Neuronal stem cell (in vitro differentiated cells): ENCODE results near the gene THBS2.
A peak's percentile ranks its signal among the peaks of the same experiment; 100 is the strongest.

ENCODE experiments used
- DNase-seq: peaks from one replicate; pipeline ENCODE4 v3.0.0-alpha.2; 2013; ENCODE audit warnings: low spot score
- H2AFZ ChIP-seq: one replicate; pipeline ENCODE4 v1.6.1; 2013; ENCODE audit warnings: mild to moderate bottlenecking, low read length, inconsistent platforms
- H2AK5ac ChIP-seq: 2 replicates; pipeline ENCODE4 v1.6.1; 2013; ENCODE audit warnings: low read depth, mild to moderate bottlenecking, inconsistent platforms, low read length, moderate library complexity, mixed read lengths
- H2BK120ac ChIP-seq: 2 replicates; pipeline ENCODE4 v1.6.1; 2013; ENCODE audit warnings: low read depth, mild to moderate bottlenecking, inconsistent platforms, low read length, moderate library complexity, mixed read lengths
- H2BK12ac ChIP-seq: one replicate; pipeline ENCODE4 v1.6.1; 2013; ENCODE audit warnings: low read length, inconsistent platforms
- H2BK15ac ChIP-seq: 2 replicates; pipeline ENCODE4 v1.6.1; 2013; ENCODE audit warnings: mild to moderate bottlenecking, low read length, inconsistent platforms, mixed read lengths
- H2BK5ac ChIP-seq: one replicate; pipeline ENCODE4 v1.6.1; 2013; ENCODE audit warnings: inconsistent platforms, mild to moderate bottlenecking, low read length, moderate library complexity
- H3K14ac ChIP-seq: one replicate; pipeline ENCODE4 v1.6.1; 2013; ENCODE audit warnings: low read length, inconsistent platforms
- H3K18ac ChIP-seq: 2 replicates; pipeline ENCODE4 v1.6.1; 2013; ENCODE audit warnings: low read length, inconsistent platforms
- H3K23ac ChIP-seq: 2 replicates; pipeline ENCODE4 v1.6.1; 2013; ENCODE audit warnings: low read depth, mild to moderate bottlenecking, mixed read lengths, low read length, inconsistent platforms; ENCODE audit not compliant: poor library complexity
- H3K27ac ChIP-seq: replicated peaks from 3 replicates; pipeline ENCODE4 v1.5.1; 2013; ENCODE audit warnings: low read length, inconsistent platforms
- H3K27me3 ChIP-seq, 3 experiments: 2 replicates each; pipeline ENCODE4 v1.6.1; 2013; ENCODE audit warnings: low read length in 3 of 3, mild to moderate bottlenecking in 2 of 3, inconsistent platforms in 1 of 3, low read depth in 1 of 3, mixed read lengths in 1 of 3, moderate library complexity in 1 of 3; ENCODE audit not compliant: control insufficient read depth in 3 of 3, insufficient read depth in 3 of 3
- H3K36me3 ChIP-seq, 2 donors: replicated peaks in 1 of 2; 2 replicates each; pipeline ENCODE4 v1.6.1; 2013; ENCODE audit warnings: low read length in 2 of 2; ENCODE audit not compliant: control insufficient read depth in 2 of 2, insufficient read depth in 2 of 2
- H3K4ac ChIP-seq: 2 replicates; pipeline ENCODE4 v1.6.1; 2013; ENCODE audit warnings: inconsistent platforms, mild to moderate bottlenecking, low read length, moderate library complexity
- H3K4me1 ChIP-seq, 2 donors: 1 replicate in 1 of 2; 2 replicates in 1 of 2; pipeline ENCODE4 v1.6.1; 2013; ENCODE audit warnings: low read length in 2 of 2, low read depth in 1 of 2; ENCODE audit not compliant: control insufficient read depth in 2 of 2, insufficient read depth in 1 of 2
- H3K4me2 ChIP-seq: one replicate; pipeline ENCODE4 v1.6.1; 2013; ENCODE audit warnings: mild to moderate bottlenecking, low read length, inconsistent platforms; ENCODE audit not compliant: insufficient read depth, poor library complexity, severe bottlenecking
- H3K4me3 ChIP-seq, 2 donors: 2 replicates each; pipeline ENCODE4 v1.5.1; 2013; ENCODE audit warnings: low read length in 2 of 2, mild to moderate bottlenecking in 2 of 2, inconsistent platforms in 1 of 2, moderate library complexity in 1 of 2
- H3K79me1 ChIP-seq: one replicate; pipeline ENCODE4 v1.6.1; 2013; ENCODE audit warnings: low read depth, mild to moderate bottlenecking, inconsistent platforms, low read length, moderate library complexity
- H3K9ac ChIP-seq: one replicate; pipeline ENCODE4 v1.6.1; 2013; ENCODE audit warnings: mild to moderate bottlenecking, low read depth, low read length, inconsistent platforms; ENCODE audit not compliant: poor library complexity
- H3K9me3 ChIP-seq, 2 donors: replicated peaks in 1 of 2; 2 replicates each; pipeline versions ENCODE3 to v1.6.1; 2013; ENCODE audit warnings: low read length in 2 of 2, mild to moderate bottlenecking in 2 of 2, inconsistent platforms in 1 of 2, low read depth in 1 of 2, mixed read lengths in 1 of 2, moderate library complexity in 1 of 2; ENCODE audit not compliant: control insufficient read depth in 2 of 2, insufficient read depth in 1 of 2
- H4K8ac ChIP-seq: one replicate; pipeline ENCODE4 v1.6.1; 2013; ENCODE audit warnings: low read depth, mild to moderate bottlenecking, inconsistent platforms, low read length, moderate library complexity
- H4K91ac ChIP-seq: one replicate; pipeline ENCODE4 v1.6.1; 2013; ENCODE audit warnings: low read length, low read depth, mild to moderate bottlenecking, inconsistent platforms; ENCODE audit not compliant: poor library complexity
- WGBS, 2 donors: extraction: QIAGEN DNeasy Blood & Tissue Kit; methylation state at CpG; one replicate each; pipeline ENCODE4 v1.1.7; 2013; ENCODE audit warnings: missing lambda C conversion rate in 2 of 2, mixed read lengths in 1 of 2; ENCODE audit not compliant: insufficient read length in 2 of 2, insufficient replicate concordance in 1 of 2; ENCODE audit errors: extremely low coverage in 2 of 2; 5-methylcytosine and 5-hydroxymethylcytosine counted together

Gene THBS2

DNA sequence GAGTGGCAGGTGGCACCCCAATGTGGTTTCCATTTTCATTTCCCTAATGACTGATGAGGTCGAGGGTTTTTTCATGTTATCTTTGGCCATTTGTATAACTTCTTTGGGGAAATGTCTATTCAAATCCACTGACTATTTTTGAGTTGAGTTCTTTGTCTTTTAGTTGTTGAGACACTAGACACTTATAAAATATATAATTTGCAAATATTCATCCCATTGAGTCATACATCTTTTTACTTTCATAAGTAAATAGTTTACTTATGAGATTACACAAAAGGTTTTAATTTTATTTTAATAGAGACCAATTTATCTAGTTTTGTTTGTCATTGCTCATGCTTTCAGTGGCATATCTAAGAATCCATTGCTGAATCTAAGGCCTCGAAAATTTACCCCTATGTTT lies 49.5 kb downstream of the THBS2 start:
- no peak overlapping the region for H2BK15ac ChIP-seq
- no peak overlapping the region for H3K4ac ChIP-seq
- no CpG with 5 or more reads among the region's 2 CpGs for WGBS, 2 donors
- no peak overlapping the region for H3K4me3 ChIP-seq
- H3K27me3 ChIP-seq: peaks cover 0 to 3% (median 0%) of the 10 kb centered on the region in 3 experiments
- H3K4me2 ChIP-seq: no peak overlapping the region
- H3K4me1 ChIP-seq: no peaks in the 10 kb centered on the region
- H2BK120ac ChIP-seq: no peak overlapping the region
- no peak overlapping the region for H3K14ac ChIP-seq
- H3K79me1 ChIP-seq: no peaks in the 10 kb centered on the region
- H3K18ac ChIP-seq: no peak overlapping the region
- no peaks in the 10 kb centered on the region for H3K36me3 ChIP-seq
- no peak overlapping the region for H2AK5ac ChIP-seq
- H4K8ac ChIP-seq: no peak overlapping the region
- H3K9ac ChIP-seq: no peak overlapping the region
- H4K91ac ChIP-seq: no peak overlapping the region
- DNase-seq: no peak
- peaks cover 0 to 2% of the 10 kb centered on the region in 2 donors for H3K9me3 ChIP-seq
- no peak overlapping the region for H3K27ac ChIP-seq
- H2AFZ ChIP-seq: no peak overlapping the region
- H3K23ac ChIP-seq: no peak overlapping the region
- no peak overlapping the region for H2BK5ac ChIP-seq
- H2BK12ac ChIP-seq: no peak overlapping the region

DNA sequence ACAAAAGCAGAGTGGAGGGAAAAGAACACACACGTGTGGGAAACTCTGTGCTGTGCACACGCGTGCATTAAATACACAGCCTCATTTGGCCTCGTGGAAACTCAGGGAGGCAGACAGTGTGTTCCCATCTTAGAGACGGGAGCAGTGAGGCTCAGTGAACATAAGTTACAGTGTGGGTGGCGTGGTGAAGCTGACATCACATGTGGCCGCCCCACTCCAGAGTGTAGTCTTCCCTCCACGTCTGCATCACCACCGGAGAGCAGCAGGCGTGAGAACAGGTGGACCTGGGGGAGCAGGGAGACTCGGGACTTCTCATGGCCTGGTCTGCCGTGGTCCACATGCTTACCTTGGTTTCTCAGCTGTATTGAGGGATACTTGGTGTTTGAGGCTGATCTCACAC lies 51.7 kb downstream of the THBS2 start:
- no peak overlapping the region for H3K23ac ChIP-seq
- no peak overlapping the region for H4K91ac ChIP-seq
- H3K14ac ChIP-seq: no peak overlapping the region
- no peak overlapping the region for H2BK15ac ChIP-seq
- no peak overlapping the region for H2BK12ac ChIP-seq
- H3K9me3 ChIP-seq: peaks cover 0 to 2% of the 10 kb centered on the region in 2 donors
- WGBS, 2 donors: no CpG with 5 or more reads among the region's 12 CpGs
- no peak overlapping the region for H3K18ac ChIP-seq
- H3K4me1 ChIP-seq: no peaks in the 10 kb centered on the region
- peaks cover 0 to 3% (median 0%) of the 10 kb centered on the region in 3 experiments for H3K27me3 ChIP-seq
- H3K36me3 ChIP-seq: no peaks in the 10 kb centered on the region
- DNase-seq: no peak
- H4K8ac ChIP-seq: no peak overlapping the region
- H2AK5ac ChIP-seq: no peak overlapping the region
- H2AFZ ChIP-seq: no peak overlapping the region
- H3K4me2 ChIP-seq: no peak overlapping the region
- no peak overlapping the region for H2BK5ac ChIP-seq
- H3K4ac ChIP-seq: no peak overlapping the region
- H3K9ac ChIP-seq: no peak overlapping the region
- no peak overlapping the region for H3K27ac ChIP-seq
- no peak overlapping the region for H3K4me3 ChIP-seq
- H3K79me1 ChIP-seq: no peaks in the 10 kb centered on the region
- no peak overlapping the region for H2BK120ac ChIP-seq

DNA sequence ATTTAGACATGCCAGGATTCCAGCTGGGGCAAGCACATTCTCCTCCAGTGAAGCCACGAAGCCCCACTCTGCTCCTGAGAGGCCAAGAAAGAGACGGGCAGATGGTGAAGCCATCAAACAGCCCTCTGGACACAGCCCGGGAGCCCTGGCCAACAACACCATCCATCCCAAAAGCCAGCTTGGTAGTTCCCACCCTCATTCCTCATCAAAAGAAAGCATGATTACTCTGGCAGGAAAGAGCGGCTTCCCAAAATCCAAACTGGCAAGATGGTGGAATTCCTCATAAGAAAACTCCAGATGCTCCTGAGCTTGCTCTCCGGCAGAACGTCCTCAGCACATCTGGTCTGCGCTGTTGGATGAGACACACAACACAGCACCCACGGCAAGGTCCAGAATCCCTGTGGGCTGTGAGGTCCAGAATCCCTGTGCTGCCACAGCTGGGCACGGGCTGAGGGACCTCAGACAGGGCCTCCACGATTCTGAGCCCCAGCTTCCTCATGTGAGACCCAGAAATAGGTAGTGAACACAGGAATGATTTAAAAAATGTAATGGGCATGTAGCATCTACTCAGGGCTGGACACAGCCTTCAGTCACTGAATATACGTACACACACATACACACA lies 52.6 kb downstream of the THBS2 start:
- Histone ChIP-seq H3K4me1 (no peaks in the 10 kb centered on the region), H2AFZ (no peak overlapping the region), H3K4me2 (no peak overlapping the region), H3K23ac (no peak overlapping the region), H2BK15ac (no peak overlapping the region), H2BK5ac (no peak overlapping the region), H3K4ac (no peak overlapping the region), H3K18ac (peak overlapping the region; percentile 33), H3K27ac (no peak overlapping the region), H2BK12ac (no peak overlapping the region), H2BK120ac (no peak overlapping the region), H3K9me3 (peaks cover 0 to 2% of the 10 kb centered on the region in 2 donors), H3K14ac (no peak overlapping the region), H3K4me3 (no peak overlapping the region), H4K91ac (no peak overlapping the region), H3K9ac (no peak overlapping the region), H3K36me3 (no peaks in the 10 kb centered on the region), H3K79me1 (no peaks in the 10 kb centered on the region), H2AK5ac (no peak overlapping the region), H3K27me3 (peaks cover 0 to 3% (median 0%) of the 10 kb centered on the region in 3 experiments), H4K8ac (peak overlapping the region; percentile 68)
- no CpG with 5 or more reads among the region's 11 CpGs for WGBS, 2 donors
- DNase-seq: no peak

DNA sequence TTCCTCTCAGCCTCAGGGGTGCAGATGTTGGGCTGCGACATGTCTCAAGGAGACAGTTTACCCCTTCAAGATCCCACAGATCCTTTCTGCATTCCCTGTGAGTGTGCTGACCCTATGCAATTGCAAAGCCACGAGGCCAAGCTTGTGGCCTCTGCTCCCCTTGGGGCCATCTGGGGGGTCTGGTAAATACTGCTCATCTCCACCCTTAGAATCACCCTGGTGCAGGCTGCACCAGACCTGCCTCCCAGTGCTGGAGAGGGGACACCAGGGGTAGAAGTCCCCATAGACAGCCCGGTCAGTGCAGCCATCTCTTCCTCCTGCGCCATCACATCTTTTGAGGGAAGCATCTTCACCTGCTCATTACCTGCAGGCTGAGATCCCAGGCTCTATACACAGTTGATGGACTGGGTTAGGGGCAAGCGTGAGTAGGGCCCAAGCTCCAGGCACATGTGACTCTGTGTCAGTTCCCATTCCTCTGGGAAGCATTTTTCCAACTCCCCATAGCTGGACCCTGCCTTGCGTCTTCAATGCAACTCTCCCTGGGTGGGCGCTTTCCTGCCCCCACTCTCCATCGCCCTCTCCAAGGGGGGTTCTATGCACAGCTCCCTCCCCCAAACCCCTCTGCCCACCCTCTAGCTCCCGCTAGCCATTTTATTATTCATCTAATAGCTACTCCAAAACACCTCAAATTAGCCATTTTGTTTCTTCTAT lies 53.9 kb downstream of the THBS2 start:
- H3K9ac ChIP-seq: no peak overlapping the region
- no peaks in the 10 kb centered on the region for H3K79me1 ChIP-seq
- H2BK5ac ChIP-seq: no peak overlapping the region
- peak overlapping the region; percentile 38 for H3K14ac ChIP-seq
- no peak overlapping the region for H2BK12ac ChIP-seq
- peaks cover 0 to 2% of the 10 kb centered on the region in 2 donors for H3K9me3 ChIP-seq
- no peak overlapping the region for H3K27ac ChIP-seq
- H3K4me2 ChIP-seq: no peak overlapping the region
- H3K27me3 ChIP-seq: peaks cover 0 to 3% (median 0%) of the 10 kb centered on the region in 3 experiments
- H3K4me1 ChIP-seq: no peaks in the 10 kb centered on the region
- H3K18ac ChIP-seq: peak overlapping the region; percentile 11
- H2AFZ ChIP-seq: no peak overlapping the region
- H4K91ac ChIP-seq: no peak overlapping the region
- peak overlapping the region; percentile 68 for H2AK5ac ChIP-seq
- no peak overlapping the region for H3K4ac ChIP-seq
- H3K36me3 ChIP-seq: no peaks in the 10 kb centered on the region
- no CpG with 5 or more reads among the region's 9 CpGs for WGBS, 2 donors
- no peak for DNase-seq
- no peak overlapping the region for H3K4me3 ChIP-seq
- H3K23ac ChIP-seq: no peak overlapping the region
- no peak overlapping the region for H2BK15ac ChIP-seq
- no peak overlapping the region for H2BK120ac ChIP-seq
- H4K8ac ChIP-seq: no peak overlapping the region
